ENCODE results near the gene PLCL1.

The PLCL1 gene

DNA sequence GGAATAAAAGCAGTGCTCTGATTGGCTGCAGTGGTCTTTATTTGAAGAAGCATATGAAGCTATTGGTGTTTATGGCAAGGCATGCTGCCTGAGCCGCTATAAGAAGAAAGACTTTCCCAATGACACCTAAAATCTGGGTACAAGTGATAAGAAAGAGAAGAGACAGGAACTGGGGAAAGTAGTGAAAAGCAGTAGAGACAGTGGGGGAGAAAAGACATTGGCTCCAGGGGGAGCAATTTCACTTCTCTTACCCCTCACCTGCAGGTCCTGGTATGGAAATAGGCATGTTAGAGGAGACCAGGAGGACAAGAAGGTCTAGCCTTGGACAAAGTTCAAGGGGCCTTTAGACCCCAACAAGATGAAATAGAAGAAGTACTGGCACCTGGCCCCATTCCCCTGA, 47.1 kb downstream of the PLCL1 start:
- H3K4me1 ChIP-seq (ENCODE audit: control insufficient read depth in 5 of 5, insufficient read depth in 5 of 5, low read length in 5 of 5) = peaks cover 0 to 5% (median 2%) of the 10 kb centered on the region in 5 donors
- H3K36me3 ChIP-seq (ENCODE audit: control insufficient read depth in 5 of 5, insufficient read depth in 5 of 5, low read length in 5 of 5) = no peaks in the 10 kb centered on the region
- H3K9ac ChIP-seq (ENCODE audit: low read length in 5 of 5) = no peak overlapping the region
- H3K27ac ChIP-seq (ENCODE audit: low read depth, low read length) = no peak overlapping the region
- H3K4me3 ChIP-seq (ENCODE audit: low read depth in 1 of 5, low read length in 5 of 5) = no peak overlapping the region
- no peaks in the 10 kb centered on the region for H3K27me3 ChIP-seq (ENCODE audit: control insufficient read depth in 5 of 5, insufficient read depth in 4 of 5, low read length in 5 of 5)
- H3K9me3 ChIP-seq (ENCODE audit: control insufficient read depth in 5 of 5, low read length in 5 of 5) = no peaks in the 10 kb centered on the region

DNA sequence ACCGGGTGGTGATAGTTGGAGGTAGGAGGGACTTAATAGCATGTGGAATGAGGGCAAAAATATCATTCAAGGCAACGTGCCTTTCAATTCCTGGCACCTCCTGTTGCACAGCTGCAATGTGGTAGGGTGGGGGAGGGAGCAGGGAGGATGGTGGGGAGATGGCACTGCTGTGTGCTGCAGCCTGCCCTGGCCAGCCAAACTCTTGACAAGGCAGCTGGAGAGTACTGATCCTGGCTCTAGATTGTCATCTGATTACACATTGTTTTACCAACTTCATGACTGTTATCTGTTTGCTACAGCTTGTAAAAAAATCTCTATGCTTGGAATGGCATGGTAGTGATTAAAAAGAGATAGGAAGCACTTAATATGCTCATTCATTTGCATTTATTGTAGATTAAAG, 47.7 kb downstream of the PLCL1 start:
- Histone ChIP-seq H3K27ac (ENCODE audit: low read depth, low read length) (no peak overlapping the region), H3K4me1 (ENCODE audit: control insufficient read depth in 5 of 5, insufficient read depth in 5 of 5, low read length in 5 of 5) (peaks cover 0 to 5% (median 2%) of the 10 kb centered on the region in 5 donors), H3K36me3 (ENCODE audit: control insufficient read depth in 5 of 5, insufficient read depth in 5 of 5, low read length in 5 of 5) (no peaks in the 10 kb centered on the region), H3K27me3 (ENCODE audit: control insufficient read depth in 5 of 5, insufficient read depth in 4 of 5, low read length in 5 of 5) (no peaks in the 10 kb centered on the region), H3K9ac (ENCODE audit: low read length in 5 of 5) (no peak overlapping the region), H3K4me3 (ENCODE audit: low read depth in 1 of 5, low read length in 5 of 5) (no peak overlapping the region), H3K9me3 (ENCODE audit: control insufficient read depth in 5 of 5, low read length in 5 of 5) (no peaks in the 10 kb centered on the region)

DNA sequence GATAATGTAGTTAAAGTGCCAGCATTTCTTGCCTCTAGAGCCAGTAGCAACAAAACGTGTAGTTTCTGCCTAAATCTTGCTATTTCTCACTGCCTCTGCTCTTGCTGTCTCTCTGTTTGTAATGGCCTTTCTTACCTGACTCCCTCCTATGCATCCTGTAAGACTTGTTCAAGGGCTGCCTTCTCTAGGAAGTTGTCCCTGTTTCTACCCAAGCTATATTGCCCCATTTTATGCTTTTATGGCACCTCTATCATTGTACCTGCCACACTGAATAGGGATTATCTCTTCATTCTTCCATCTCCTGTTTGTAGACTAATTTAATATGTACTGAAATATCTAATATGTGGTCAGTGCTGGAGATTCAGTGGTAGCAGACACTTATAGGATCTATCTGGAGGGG, 49.2 kb downstream of the PLCL1 start:
- Histone ChIP-seq H3K4me3 (ENCODE audit: low read depth in 1 of 5, low read length in 5 of 5) (no peak overlapping the region), H3K27me3 (ENCODE audit: control insufficient read depth in 5 of 5, insufficient read depth in 4 of 5, low read length in 5 of 5) (no peaks in the 10 kb centered on the region), H3K36me3 (ENCODE audit: control insufficient read depth in 5 of 5, insufficient read depth in 5 of 5, low read length in 5 of 5) (no peaks in the 10 kb centered on the region), H3K9ac (ENCODE audit: low read length in 5 of 5) (no peak overlapping the region), H3K9me3 (ENCODE audit: control insufficient read depth in 5 of 5, low read length in 5 of 5) (peaks cover 0 to 4% (median 2%) of the 10 kb centered on the region in 5 donors), H3K4me1 (ENCODE audit: control insufficient read depth in 5 of 5, insufficient read depth in 5 of 5, low read length in 5 of 5) (peaks cover 0 to 5% (median 2%) of the 10 kb centered on the region in 5 donors), H3K27ac (ENCODE audit: low read depth, low read length) (no peak overlapping the region)

DNA sequence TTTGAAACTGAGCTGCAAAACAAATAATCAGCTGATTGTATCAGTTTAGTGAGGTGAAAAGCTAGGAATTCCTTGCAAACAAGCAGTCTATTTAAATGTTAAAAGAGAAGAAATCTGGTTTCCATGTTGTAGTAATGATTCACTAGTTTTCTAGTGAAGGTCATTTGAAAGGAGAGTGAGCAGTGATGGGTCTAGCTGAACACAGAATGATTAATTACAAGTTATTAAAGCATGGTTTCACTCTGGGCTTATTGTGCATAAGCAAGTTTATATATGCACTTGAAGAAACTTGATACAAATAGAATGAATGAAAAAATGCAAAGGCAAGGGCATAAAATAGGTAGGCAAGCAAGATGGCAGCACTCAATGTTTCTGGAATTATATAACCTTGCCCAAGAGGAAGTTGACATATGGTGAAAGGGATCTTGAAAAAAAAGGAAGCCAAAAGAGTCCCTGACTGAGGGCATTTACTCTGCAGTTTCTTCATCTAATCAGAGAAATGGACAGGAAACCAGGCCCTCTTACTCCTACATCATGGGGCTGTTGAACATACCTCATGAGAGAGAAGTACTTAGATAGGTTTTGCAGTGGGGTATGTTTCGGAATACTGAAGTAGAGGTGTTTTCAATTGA, 53.2 kb downstream of the PLCL1 start:
- H3K4me3 ChIP-seq (ENCODE audit: low read depth in 1 of 5, low read length in 5 of 5) = no peak overlapping the region
- H3K9ac ChIP-seq (ENCODE audit: low read length in 5 of 5) = no peak overlapping the region
- no peaks in the 10 kb centered on the region for H3K4me1 ChIP-seq (ENCODE audit: control insufficient read depth in 5 of 5, insufficient read depth in 5 of 5, low read length in 5 of 5)
- no peaks in the 10 kb centered on the region for H3K36me3 ChIP-seq (ENCODE audit: control insufficient read depth in 5 of 5, insufficient read depth in 5 of 5, low read length in 5 of 5)
- no peak overlapping the region for H3K27ac ChIP-seq (ENCODE audit: low read depth, low read length)
- H3K27me3 ChIP-seq (ENCODE audit: control insufficient read depth in 5 of 5, insufficient read depth in 4 of 5, low read length in 5 of 5) = no peaks in the 10 kb centered on the region
- H3K9me3 ChIP-seq (ENCODE audit: control insufficient read depth in 5 of 5, low read length in 5 of 5) = peaks cover 0 to 12% (median 8%) of the 10 kb centered on the region in 5 donors

DNA sequence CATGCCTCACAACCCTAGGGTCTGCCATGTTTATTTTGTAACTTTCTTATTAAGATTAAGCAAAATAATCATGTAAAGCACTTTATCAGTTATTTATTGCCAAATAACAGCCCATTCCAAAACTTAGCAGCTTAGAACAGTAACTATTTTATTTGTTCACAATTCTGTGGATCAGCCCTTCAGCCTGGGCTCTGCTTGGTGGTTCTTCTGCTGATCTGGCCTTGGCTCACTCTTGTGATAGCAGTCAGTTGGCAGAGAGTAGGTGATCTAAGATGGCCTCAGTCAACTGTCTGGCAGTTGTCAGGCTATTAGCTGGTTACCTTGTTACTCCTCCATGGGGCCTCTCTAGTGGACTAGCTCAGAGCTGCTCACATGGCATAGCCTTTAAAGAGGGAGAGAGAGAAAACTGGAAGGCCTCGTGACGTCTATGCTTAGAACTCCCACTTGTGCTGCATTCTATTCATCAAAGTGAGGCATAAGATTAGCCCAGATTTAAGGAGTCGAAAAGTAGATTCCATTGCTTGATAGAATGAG, 54.3 kb downstream of the PLCL1 start:
- no peaks in the 10 kb centered on the region for H3K4me1 ChIP-seq (ENCODE audit: control insufficient read depth in 5 of 5, insufficient read depth in 5 of 5, low read length in 5 of 5)

DNA sequence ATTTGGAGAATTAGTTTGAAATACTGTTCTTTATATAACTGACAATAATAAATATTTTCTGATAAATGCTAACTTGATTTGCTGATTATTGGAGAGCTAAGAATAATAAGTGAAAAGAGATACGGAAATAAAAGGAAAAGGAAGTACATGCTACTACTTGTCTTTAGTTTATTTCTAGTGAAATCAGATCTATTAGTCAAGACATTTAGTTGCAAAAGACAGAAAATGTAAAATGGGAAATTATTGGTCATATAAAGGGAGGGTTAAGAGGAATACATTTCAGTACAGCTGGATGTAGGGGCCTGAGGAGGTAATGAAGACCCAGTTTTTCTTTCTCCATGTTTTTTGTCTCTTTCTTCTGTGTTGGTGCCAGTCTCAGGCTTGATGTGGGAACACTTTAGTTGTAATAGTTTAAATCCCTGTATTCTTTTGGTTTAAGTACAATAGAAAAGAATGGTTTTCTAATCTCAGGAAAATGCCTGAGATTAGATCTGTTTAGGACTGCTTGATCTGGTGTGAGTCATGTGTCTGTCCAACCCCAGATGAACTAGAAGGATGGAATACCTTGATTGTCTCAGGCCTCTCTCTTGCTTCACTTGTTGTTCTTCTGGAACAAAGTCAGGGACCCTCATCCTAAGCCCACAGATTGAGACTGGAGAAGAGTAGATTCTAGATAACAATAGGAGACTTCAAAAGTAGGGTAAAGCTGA, 58.0 kb downstream of the PLCL1 start:
- no peaks in the 10 kb centered on the region for H3K27me3 ChIP-seq (ENCODE audit: control insufficient read depth in 5 of 5, insufficient read depth in 4 of 5, low read length in 5 of 5)
- no peaks in the 10 kb centered on the region for H3K36me3 ChIP-seq (ENCODE audit: control insufficient read depth in 5 of 5, insufficient read depth in 5 of 5, low read length in 5 of 5)
- H3K9me3 ChIP-seq (ENCODE audit: control insufficient read depth in 5 of 5, low read length in 5 of 5) = peaks cover 0 to 12% (median 8%) of the 10 kb centered on the region in 5 donors
- H3K4me3 ChIP-seq (ENCODE audit: low read depth in 1 of 5, low read length in 5 of 5) = no peak overlapping the region
- H3K27ac ChIP-seq (ENCODE audit: low read depth, low read length) = no peak overlapping the region
- no peak overlapping the region for H3K9ac ChIP-seq (ENCODE audit: low read length in 5 of 5)
- no peaks in the 10 kb centered on the region for H3K4me1 ChIP-seq (ENCODE audit: control insufficient read depth in 5 of 5, insufficient read depth in 5 of 5, low read length in 5 of 5)

More for the DNA sequence above, 54.3 kb downstream of the PLCL1 start:
- Histone ChIP-seq H3K9ac (ENCODE audit: low read length in 5 of 5) (no peak overlapping the region), H3K36me3 (ENCODE audit: control insufficient read depth in 5 of 5, insufficient read depth in 5 of 5, low read length in 5 of 5) (no peaks in the 10 kb centered on the region), H3K27me3 (ENCODE audit: control insufficient read depth in 5 of 5, insufficient read depth in 4 of 5, low read length in 5 of 5) (no peaks in the 10 kb centered on the region), H3K9me3 (ENCODE audit: control insufficient read depth in 5 of 5, low read length in 5 of 5) (peaks cover 0 to 12% (median 8%) of the 10 kb centered on the region in 5 donors), H3K27ac (ENCODE audit: low read depth, low read length) (no peak overlapping the region), H3K4me3 (ENCODE audit: low read depth in 1 of 5, low read length in 5 of 5) (no peak overlapping the region)

DNA sequence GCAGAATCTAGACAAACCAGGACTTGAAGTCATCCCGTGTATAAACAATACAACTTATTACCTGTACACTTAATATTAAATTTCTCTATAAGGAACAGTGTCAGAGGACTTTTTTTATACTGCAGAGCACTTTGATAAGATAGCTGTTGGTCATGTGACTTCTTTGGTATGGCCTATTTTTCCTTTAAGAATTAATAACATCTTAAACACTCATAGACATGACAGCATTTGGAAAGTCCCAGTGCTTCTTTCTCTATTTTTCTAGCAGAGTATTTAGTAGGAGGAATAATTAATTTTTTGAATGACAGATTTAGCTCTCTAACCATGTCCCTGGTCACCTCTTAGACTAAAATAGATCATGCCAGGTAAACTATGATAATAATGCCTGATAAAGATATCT, 59.4 kb downstream of the PLCL1 start:
- H3K27ac ChIP-seq (ENCODE audit: low read depth, low read length) = no peak overlapping the region
- H3K9me3 ChIP-seq (ENCODE audit: control insufficient read depth in 5 of 5, low read length in 5 of 5) = peaks cover 0 to 6% (median 4%) of the 10 kb centered on the region in 5 donors
- H3K27me3 ChIP-seq (ENCODE audit: control insufficient read depth in 5 of 5, insufficient read depth in 4 of 5, low read length in 5 of 5) = no peaks in the 10 kb centered on the region
- no peak overlapping the region for H3K9ac ChIP-seq (ENCODE audit: low read length in 5 of 5)
- peaks cover 0 to 2% (median 0%) of the 10 kb centered on the region in 5 donors for H3K4me1 ChIP-seq (ENCODE audit: control insufficient read depth in 5 of 5, insufficient read depth in 5 of 5, low read length in 5 of 5)
- no peak overlapping the region for H3K4me3 ChIP-seq (ENCODE audit: low read depth in 1 of 5, low read length in 5 of 5)
- no peaks in the 10 kb centered on the region for H3K36me3 ChIP-seq (ENCODE audit: control insufficient read depth in 5 of 5, insufficient read depth in 5 of 5, low read length in 5 of 5)

DNA sequence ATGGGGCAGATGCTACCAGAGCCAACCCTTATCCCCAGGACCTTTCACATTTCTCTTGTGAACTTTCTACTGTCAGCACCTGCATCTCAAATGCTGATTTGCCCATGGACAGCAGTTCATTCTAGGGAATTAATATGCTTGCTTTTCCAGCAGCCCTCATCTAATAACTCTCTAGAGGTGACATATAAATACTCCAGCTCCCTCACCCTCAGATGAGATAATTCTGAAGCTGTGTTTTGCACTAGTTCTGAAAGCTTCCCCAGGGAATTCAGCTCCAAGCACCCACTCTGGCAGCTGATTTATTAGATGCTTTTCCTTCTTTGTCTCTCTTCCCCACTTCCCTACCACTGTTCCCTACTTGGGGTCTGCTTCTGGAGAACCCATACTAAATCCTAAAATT, 62.1 kb downstream of the PLCL1 start:
- H3K27ac ChIP-seq (ENCODE audit: low read depth, low read length) = no peak overlapping the region
- H3K27me3 ChIP-seq (ENCODE audit: control insufficient read depth in 5 of 5, insufficient read depth in 4 of 5, low read length in 5 of 5) = no peaks in the 10 kb centered on the region
- H3K9me3 ChIP-seq (ENCODE audit: control insufficient read depth in 5 of 5, low read length in 5 of 5) = no peaks in the 10 kb centered on the region
- H3K4me3 ChIP-seq (ENCODE audit: low read depth in 1 of 5, low read length in 5 of 5) = no peak overlapping the region
- H3K36me3 ChIP-seq (ENCODE audit: control insufficient read depth in 5 of 5, insufficient read depth in 5 of 5, low read length in 5 of 5) = no peaks in the 10 kb centered on the region
- peaks cover 0 to 2% (median 0%) of the 10 kb centered on the region in 5 donors for H3K4me1 ChIP-seq (ENCODE audit: control insufficient read depth in 5 of 5, insufficient read depth in 5 of 5, low read length in 5 of 5)
- H3K9ac ChIP-seq (ENCODE audit: low read length in 5 of 5) = no peak overlapping the region

DNA sequence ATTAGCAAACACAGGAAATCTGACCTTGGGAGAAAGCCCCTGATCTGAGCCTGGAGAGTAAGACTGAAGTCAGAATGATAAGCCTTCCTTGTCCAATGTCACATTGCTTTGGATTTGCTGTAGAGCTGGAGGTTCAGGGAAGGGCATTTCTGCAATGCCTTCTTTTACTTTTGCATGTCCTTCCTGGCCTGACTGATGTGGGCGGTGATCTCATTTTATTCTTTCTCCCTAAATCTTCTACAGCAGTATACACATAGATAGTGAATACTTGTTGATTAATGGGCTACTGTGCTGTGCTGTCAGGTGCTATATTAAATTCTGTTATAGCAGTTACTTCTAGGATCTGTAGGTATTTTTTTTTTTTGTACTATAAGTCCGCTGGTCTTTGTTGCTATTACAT, 62.6 kb downstream of the PLCL1 start:
- Histone ChIP-seq H3K9ac (ENCODE audit: low read length in 5 of 5) (no peak overlapping the region), H3K9me3 (ENCODE audit: control insufficient read depth in 5 of 5, low read length in 5 of 5) (no peaks in the 10 kb centered on the region), H3K4me1 (ENCODE audit: control insufficient read depth in 5 of 5, insufficient read depth in 5 of 5, low read length in 5 of 5) (peaks cover 0 to 2% (median 0%) of the 10 kb centered on the region in 5 donors), H3K36me3 (ENCODE audit: control insufficient read depth in 5 of 5, insufficient read depth in 5 of 5, low read length in 5 of 5) (no peaks in the 10 kb centered on the region), H3K4me3 (ENCODE audit: low read depth in 1 of 5, low read length in 5 of 5) (no peak overlapping the region), H3K27ac (ENCODE audit: low read depth, low read length) (no peak overlapping the region), H3K27me3 (ENCODE audit: control insufficient read depth in 5 of 5, insufficient read depth in 4 of 5, low read length in 5 of 5) (no peaks in the 10 kb centered on the region)

DNA sequence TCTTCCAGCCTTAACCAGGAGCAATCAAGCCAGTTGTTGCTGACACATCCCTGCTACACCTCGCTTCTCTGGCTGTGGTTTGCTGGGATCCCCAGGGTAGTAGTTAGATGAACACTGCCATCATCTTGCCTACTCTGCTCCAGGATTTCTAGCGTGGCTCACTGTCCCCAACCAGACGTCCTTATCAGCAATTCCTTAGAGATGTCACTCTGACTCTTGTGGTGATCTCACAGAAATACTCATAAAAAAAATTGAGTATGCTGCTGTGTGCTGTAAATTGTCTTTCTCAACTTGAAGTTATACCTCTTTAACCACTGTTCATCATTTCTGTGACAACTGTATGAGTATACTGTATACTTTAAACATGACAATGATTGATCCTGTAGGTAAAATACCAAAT, 63.2 kb downstream of the PLCL1 start:
- H3K4me1 ChIP-seq (ENCODE audit: control insufficient read depth in 5 of 5, insufficient read depth in 5 of 5, low read length in 5 of 5) = peaks cover 0 to 2% (median 0%) of the 10 kb centered on the region in 5 donors
- no peak overlapping the region for H3K9ac ChIP-seq (ENCODE audit: low read length in 5 of 5)
- no peaks in the 10 kb centered on the region for H3K9me3 ChIP-seq (ENCODE audit: control insufficient read depth in 5 of 5, low read length in 5 of 5)
- no peak overlapping the region for H3K4me3 ChIP-seq (ENCODE audit: low read depth in 1 of 5, low read length in 5 of 5)
- no peaks in the 10 kb centered on the region for H3K36me3 ChIP-seq (ENCODE audit: control insufficient read depth in 5 of 5, insufficient read depth in 5 of 5, low read length in 5 of 5)
- no peak overlapping the region for H3K27ac ChIP-seq (ENCODE audit: low read depth, low read length)
- no peaks in the 10 kb centered on the region for H3K27me3 ChIP-seq (ENCODE audit: control insufficient read depth in 5 of 5, insufficient read depth in 4 of 5, low read length in 5 of 5)

All from subcutaneous abdominal adipose tissue (tissue), 5 donors.